Gastroesophageal sphincter (tissue), 3 donors: Measurements from ENCODE around the gene CBLL1.

Source experiments
- POLR2A ChIP-seq, 2 donors: fragments of 450-650 bp; IDR thresholded peaks; one replicate each; pipeline ENCODE4 v1.6.1; 2017; ENCODE audit warnings: antibody characterized with exemption in 2 of 2, mild to moderate bottlenecking in 2 of 2, moderate library complexity in 1 of 2
- POLR2AphosphoS5 ChIP-seq: sonication (generic); formaldehyde crosslinking; IDR thresholded peaks from one replicate; pipeline ENCODE4 v1.6.1; 2017; ENCODE audit warnings: antibody characterized with exemption
- TF ChIP-seq, protein P1 (sequence below), 4 experiments: fragments of 200-600 bp in 2 of 4; fragments of 450-650 bp in 2 of 4; sonication (generic) in 1 of 4; IDR thresholded peaks; one replicate each; pipeline ENCODE4 v1.5.1; 2017 to 2019; ENCODE audit warnings: antibody characterized with exemption in 4 of 4, mild to moderate bottlenecking in 2 of 4, moderate library complexity in 2 of 4

DNA sequence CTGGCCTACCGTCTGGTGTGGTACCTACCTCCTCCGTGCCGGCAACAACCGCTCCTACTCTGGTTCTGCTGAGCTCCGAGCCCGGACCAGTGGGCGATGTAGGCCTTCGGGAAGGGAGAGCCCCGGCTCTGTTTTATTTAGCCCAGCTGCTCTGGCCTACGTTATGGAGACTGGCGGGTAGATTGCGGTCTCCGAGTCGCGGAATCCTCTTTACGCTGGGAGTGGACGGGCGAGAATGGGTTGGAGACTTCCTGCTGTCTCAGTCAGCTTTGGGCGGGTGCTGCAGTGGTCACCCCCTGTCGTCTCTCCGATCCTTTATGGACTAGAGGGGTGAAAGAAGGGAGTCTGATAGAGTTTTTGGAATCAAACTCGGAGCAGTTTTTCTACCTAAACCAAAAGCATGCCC, 406 bp downstream of the CBLL1 start:
- TF ChIP-seq, protein P1, sequence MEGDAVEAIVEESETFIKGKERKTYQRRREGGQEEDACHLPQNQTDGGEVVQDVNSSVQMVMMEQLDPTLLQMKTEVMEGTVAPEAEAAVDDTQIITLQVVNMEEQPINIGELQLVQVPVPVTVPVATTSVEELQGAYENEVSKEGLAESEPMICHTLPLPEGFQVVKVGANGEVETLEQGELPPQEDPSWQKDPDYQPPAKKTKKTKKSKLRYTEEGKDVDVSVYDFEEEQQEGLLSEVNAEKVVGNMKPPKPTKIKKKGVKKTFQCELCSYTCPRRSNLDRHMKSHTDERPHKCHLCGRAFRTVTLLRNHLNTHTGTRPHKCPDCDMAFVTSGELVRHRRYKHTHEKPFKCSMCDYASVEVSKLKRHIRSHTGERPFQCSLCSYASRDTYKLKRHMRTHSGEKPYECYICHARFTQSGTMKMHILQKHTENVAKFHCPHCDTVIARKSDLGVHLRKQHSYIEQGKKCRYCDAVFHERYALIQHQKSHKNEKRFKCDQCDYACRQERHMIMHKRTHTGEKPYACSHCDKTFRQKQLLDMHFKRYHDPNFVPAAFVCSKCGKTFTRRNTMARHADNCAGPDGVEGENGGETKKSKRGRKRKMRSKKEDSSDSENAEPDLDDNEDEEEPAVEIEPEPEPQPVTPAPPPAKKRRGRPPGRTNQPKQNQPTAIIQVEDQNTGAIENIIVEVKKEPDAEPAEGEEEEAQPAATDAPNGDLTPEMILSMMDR (IDR thresholded peaks at IDR 0.05): no peak
- no peak for TF ChIP-seq POLR2A (IDR thresholded peaks at IDR 0.05)
- no peak for TF ChIP-seq POLR2AphosphoS5
